ENCODE data around the gene CDH8. TPM values are rescaled to one million over a fixed set of nuclear protein-coding genes. Genes with fewer than 3 reads are reported as not detected.
A peak's percentile ranks its signal among the peaks of the same experiment; 100 is the strongest.

The CDH8 gene
- total RNA-seq, 1 experiment from 2014 or later: 11.1 TPM

GRCh38 chr16:62050793-62051192, 14.6 kb upstream of the CDH8 start (continued):
- TF ChIP-seq CBFB (CRISPR knock-in tag; IDR thresholded peaks at IDR 0.05; ENCODE audit: low read depth): no peak
- no peak for TF ChIP-seq ZNF219 (CRISPR knock-in tag; IDR thresholded peaks at IDR 0.05; ENCODE audit: borderline replicate concordance)

GRCh38 chr16:62046801-62047200, 10.6 kb upstream of the CDH8 start:
- Mint-ChIP-seq H3K36me3 (peaks cover 8% of the 10 kb centered on the region), H3K4me1 (peaks cover 46% of the 10 kb centered on the region), H3K27me3 (ENCODE audit: low read depth) (no peaks in the 10 kb centered on the region), H3K9me3 (peaks cover 14% of the 10 kb centered on the region), H3K4me3 (no peak overlapping the region), H3K27ac (no peak overlapping the region)
- no peak for TF ChIP-seq IRF1 (CRISPR knock-in tag; IDR thresholded peaks at IDR 0.05)
- TF ChIP-seq NFATC4 (CRISPR knock-in tag; IDR thresholded peaks at IDR 0.05): no peak
- no peak for TF ChIP-seq ZBTB21 (CRISPR knock-in tag; IDR thresholded peaks at IDR 0.05; ENCODE audit: borderline replicate concordance)
- no peak for TF ChIP-seq ATF3 (CRISPR knock-in tag; conservative IDR thresholded peaks at IDR 0.05)
- TF ChIP-seq ZBTB43 (CRISPR knock-in tag; IDR thresholded peaks at IDR 0.05): no peak
- no peak for TF ChIP-seq USF1 (CRISPR knock-in tag; IDR thresholded peaks at IDR 0.05)
- no peak for TF ChIP-seq ZNF138 (CRISPR knock-in tag; conservative IDR thresholded peaks at IDR 0.05)
- TF ChIP-seq ZNF121 (CRISPR knock-in tag; IDR thresholded peaks at IDR 0.05): no peak
- TF ChIP-seq ZNF396 (CRISPR knock-in tag; IDR thresholded peaks at IDR 0.05; ENCODE audit: borderline replicate concordance): no peak
- TF ChIP-seq PRDM15 (CRISPR knock-in tag; IDR thresholded peaks at IDR 0.05): no peak
- no peak for TF ChIP-seq SOX15 (CRISPR knock-in tag; IDR thresholded peaks at IDR 0.05)
- no peak for DNase-seq (ENCODE audit: low spot score)
- ChIA-PET POLR2A (no interaction called here), CTCF (interaction anchor here (1.5 to 2.4 kb wide), 2 partner anchors 10 to 31 kb away, joined by 3 to 8 read pairs; partner anchors contain the start of gene CDH8)
- ATAC-seq: no peak

- POLR2A ChIA-PET: no interaction called here
- Mint-ChIP-seq H3K4me1 (peaks cover 41% of the 10 kb centered on the region), H3K9me3 (peaks cover 3% of the 10 kb centered on the region; the same call in 1 of the 2 replicates), H3K4me3 (no peak overlapping the region), H3K27ac (no peak overlapping the region), H3K36me3 (no peaks in the 10 kb centered on the region), H3K27me3 (ENCODE audit: low read depth) (peaks cover 26% of the 10 kb centered on the region)
- TF ChIP-seq CTCF (IDR thresholded peaks at IDR 0.05) (0 out of 2 replicates have a peak, but pooled peaks have one; percentile 28), ARID4B (CRISPR knock-in tag; IDR thresholded peaks at IDR 0.05; ENCODE audit: borderline replicate concordance) (no peak)
- peak; percentile 34 for DNase-seq (ENCODE audit: low spot score)
- peak; percentile 79 for ATAC-seq
- CTCF ChIA-PET: interaction anchor here (0.7 to 1.6 kb wide), 4 partner anchors 37 to 154 kb away, joined by 3 to 11 read pairs (median 5); no protein-coding TSS in a partner anchor
These were observed 5.2 kb upstream of the CDH8 start for GRCh38 chr16:62041401-62041800.
